HTR-8/SVneo (cell line): ENCODE data around the gene TRPM5.
A peak's percentile ranks its signal among the peaks of the same experiment; 100 is the strongest.

Source experiments
- DNase-seq: peaks from one replicate; pipeline ENCODE4 v3.0.0; 2011; ENCODE audit warnings: low spot score, mixed read lengths; ENCODE audit not compliant: insufficient read length
- FAIRE-seq: peaks from 2 replicates; lab custom pipeline; 2011; peaks lifted over from hg19 to GRCh38; lab: Jason Lieb, UNC

The TRPM5 gene

GRCh38 chr11:2459016-2459725 is 14.9 kb upstream of the TRPM5 start:
- FAIRE-seq, result no peak
- DNase-seq, result no peak

DNA sequence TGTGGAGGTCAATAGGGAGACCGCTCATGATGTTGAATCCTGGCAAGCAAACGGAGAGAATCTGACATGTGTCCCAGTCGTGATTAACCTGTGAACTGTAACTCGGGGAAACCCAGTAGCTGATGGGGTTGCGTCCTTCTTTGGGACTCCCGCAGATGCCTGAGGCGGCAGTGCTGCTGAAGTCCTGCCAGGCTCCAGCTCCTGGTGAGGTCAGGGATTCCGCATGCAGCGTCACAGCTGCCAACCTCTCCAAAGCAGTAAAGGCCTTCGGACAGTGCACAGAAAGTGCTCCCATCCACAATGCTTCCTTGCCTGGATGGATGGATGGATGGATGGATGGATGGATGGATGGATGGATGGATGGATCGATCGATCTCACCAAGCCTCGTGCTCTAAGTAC is 14.0 kb upstream of the TRPM5 start:
- no peak for FAIRE-seq
- no peak for DNase-seq

- no peak for DNase-seq
- no peak for FAIRE-seq
These were observed 9.1 kb upstream of the TRPM5 start for GRCh38 chr11:2453436-2453835.

- FAIRE-seq (no peak), DNase-seq (no peak)
These were observed 8.2 kb upstream of the TRPM5 start for GRCh38 chr11:2452321-2453012.

GRCh38 chr11:2451916-2452315 is 7.6 kb upstream of the TRPM5 start:
- FAIRE-seq (no peak), DNase-seq (no peak)

DNA sequence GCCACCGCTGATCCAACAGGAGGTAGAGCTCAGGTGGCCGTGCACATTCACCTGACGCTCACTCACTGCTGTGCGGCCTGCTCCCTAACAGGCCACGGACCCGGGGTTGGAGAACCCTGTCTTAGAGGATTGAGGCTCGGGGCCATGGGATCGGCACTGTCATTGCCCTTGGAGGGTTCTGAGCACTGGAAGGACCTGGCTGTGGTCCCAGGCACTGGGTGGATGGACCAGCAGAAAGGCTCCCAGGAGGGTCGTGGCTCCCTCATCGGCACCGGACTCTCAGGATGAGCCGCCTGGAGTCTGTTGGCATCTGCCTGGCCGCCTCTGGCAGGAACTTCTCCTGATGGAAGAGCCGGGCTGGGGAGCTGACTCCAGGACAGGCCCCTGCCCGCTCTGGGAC is 7.0 kb upstream of the TRPM5 start:
- no peak for FAIRE-seq
- DNase-seq, result no peak

DNA sequence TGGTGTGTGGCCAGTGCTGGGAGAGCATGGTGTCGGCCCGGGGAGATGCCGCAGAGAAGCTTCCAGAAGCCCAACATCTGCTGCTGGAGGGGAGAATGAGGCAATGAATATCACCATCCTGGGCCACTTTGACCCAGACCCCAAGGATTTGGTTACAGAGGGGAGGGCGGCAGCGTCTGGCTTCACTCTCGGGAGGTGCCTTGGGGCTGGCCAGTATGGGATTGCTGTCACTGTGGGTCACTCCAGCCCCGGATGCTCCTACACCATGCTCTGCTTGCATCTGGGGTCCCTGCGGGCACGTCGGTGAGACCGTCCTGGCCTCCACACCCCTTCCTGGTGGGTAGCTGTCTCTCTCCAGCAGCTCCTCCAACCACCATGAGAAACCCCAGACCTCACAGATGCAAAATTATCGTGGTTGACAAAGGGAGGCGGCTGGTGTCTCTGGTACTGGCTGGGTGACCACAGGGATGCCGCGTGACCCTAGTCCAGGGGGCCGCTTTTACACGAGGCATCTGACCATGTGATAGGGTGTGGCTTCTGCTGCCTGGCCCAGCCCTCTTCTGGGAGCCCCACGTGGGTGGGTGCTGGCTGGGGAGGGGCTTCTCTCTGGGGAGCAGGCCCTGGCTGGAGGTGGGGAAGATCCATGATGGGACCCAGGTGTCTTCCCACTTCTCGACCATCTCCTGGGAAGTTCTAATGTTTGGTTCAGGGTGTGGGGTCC is 6.2 kb upstream of the TRPM5 start:
- DNase-seq (no peak), FAIRE-seq (no peak)

DNA sequence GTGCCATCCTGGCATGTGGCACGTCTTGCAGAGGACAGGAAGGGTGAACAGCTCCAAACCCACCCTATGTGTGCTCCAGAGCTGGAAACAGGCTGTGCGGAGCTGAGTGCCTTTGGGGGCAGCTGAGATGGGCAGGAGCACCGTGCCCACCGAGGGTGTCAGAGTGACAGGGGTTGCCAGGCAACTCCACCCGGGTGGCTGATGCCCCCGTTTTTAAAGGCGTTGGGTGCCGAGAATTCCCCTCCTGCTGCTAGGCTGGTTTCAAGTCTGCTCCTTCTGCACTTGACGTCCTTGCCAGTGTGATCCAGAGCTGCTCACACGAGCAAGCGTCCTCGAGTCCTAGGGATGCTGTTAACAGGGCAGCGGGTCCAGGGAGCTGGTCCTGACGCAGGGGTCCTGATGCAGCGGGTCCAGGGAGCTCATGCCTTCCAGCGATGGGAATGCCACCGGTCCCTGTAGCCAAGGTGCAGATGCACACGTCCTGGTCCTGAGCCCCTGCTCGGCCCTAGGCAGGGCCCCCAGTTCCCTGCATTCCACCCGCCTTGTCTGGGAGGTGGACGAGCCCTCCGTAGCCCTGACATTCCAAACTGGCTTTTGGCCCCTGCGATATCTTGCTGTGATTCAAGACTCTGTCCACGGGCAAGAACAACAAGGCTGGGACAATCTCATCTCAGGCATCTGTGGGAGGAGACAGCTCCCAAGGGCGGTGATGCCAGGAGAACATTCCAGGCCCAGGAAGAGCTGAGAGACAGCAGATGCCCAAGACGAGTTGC is 5.4 kb upstream of the TRPM5 start:
- FAIRE-seq (no peak), DNase-seq (no peak)

DNA sequence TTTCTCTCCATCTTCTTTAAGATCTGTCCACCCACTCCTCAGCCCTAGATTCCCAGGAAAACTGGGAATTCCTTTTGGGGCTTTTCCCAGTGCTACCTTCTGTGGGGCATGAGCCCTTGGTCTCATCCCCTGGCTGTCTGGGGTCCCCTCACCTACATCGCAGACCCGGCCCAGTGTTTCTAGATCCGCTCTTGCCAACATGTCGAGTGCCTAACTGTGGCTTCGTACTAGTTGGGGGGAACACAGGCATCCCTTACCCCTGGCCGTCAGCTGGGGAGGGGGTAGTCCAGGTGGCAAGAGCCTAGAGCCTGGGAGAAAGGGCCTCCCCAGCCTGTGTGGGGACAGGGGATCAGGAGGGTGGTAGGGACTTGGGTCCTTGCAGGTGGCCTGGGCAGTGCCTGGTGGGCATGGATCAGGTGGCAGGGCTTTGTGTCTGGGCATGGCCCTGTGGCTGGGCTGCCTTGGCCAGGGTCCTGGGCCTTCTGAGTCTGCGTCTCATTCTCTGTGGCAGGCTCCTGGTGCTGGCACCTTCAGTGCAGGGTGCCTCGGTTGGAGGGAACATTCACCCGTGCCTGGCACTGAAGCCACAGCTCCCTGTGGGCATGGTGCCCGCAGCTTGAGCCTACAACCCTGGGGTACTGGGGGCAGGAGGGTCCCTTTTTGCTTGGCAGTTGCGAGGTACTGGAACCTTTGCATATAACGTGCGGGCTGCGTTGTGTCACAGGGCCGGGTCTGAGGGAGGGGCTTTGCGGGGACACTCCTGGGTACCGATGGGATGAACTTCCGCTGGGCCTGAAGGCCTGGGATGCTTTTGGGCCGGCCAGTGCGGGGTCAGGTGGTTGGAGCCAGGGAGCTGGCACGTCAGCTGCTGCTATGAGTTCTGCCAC is 4.6 kb upstream of the TRPM5 start:
- FAIRE-seq, result no peak
- no peak for DNase-seq

DNA sequence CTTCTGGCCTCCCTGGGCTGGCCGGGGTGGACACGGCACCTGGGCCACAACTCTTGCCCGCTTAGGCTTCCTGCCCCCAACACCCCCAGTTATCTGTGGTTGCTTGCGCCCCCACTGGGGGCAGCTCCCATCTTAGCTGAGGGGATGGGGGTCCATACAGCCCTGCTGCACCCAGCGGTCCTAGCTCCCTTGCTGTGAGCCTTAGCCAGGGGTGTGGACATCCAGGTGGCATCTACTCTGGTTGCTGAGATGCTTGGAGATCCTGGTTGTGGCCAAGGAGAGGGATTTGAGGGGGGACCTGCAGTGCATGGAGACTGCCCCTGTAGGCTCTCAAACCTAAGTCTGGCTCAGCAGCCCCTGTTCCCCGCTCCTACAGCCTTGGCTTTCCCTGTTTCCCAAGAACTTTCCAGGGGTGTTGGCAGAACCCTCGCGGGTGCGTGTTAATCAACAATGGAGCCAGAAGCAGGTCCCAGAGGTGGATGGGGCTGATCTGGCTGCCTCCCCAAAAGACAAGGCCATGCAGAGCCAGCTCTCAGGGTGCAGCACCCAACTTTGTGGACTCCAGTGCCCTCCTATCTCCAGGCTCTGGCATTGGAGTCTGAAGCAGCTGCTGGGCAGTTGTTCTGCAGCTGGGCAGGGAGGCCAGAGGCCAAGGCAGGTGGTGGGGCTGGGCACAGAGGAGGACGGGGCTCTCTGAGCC is 3.8 kb upstream of the TRPM5 start:
- no peak for FAIRE-seq
- no peak for DNase-seq

DNA sequence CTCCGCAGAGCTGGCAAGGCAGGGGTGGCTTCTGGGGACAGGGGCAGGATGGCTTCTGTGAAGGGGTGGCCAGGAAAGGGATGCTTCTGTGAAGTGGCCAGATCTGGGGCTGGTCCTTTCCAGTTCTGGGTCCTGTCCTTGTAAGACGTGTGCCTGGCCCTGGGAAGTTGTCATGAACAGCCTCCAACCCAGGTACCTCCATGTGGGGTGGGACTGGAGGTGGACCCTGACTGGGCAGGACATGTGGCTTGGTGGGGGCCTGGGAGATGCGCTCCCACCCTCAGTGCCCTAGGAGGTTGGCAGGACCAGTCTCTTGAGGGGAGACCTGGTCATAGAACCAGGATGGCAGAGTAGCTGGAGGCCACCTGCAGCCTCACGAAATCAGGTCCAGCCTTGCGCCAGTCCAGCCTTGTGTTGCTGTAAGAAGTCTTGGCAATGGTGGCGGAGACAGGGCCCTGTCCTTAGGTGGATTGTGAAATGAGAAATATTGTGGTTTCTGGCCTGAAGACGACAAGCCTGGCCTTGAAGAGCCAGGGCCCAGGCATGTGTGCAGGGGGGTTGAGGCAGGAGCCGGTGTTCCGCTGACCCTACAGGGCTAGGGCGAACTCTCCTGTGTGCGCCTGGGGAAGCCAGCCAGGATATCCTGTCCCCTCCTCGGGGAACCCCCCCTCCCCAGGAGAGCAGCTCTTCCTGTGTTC is 3.1 kb upstream of the TRPM5 start:
- no peak for DNase-seq
- FAIRE-seq, result no peak

DNA sequence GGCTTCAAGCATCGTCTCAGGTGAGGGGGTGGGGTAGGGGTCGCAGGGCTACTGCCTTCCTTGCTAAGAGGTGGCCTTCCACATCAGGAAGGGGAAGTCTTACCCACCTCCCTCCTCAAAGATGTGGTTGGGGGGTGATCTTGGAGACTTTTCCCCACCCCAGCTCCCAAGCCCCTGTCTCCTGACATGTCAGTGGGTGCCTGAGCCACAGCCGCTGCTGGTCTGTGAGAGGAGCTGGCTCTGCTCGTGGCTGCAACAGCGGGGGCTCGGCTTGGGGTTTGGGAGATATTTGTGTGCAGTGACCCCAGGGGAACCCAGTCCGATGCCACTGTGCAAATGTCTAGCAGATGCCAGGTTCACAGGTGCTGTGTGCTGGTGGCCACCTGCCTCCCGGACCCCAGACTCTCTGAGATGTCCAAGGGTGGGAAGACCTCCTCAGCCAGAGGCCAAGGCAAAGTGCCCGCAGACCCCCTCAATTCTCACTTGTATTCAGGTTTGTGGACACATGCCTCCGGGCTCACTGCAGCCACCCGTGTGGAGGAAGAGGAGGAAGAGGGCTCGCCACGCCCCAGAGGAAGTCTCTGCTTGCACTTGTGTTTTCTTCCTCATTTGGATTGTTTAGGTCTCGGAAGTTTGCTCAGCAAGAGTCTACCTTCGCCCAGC is 2.4 kb upstream of the TRPM5 start:
- no peak for DNase-seq
- FAIRE-seq, result no peak

- FAIRE-seq, result no peak
- no peak for DNase-seq
These were observed 1.6 kb upstream of the TRPM5 start for GRCh38 chr11:2445746-2446551.

GRCh38 chr11:2444821-2445745 is 769 bp upstream of the TRPM5 start, which contains the start of gene KCNQ1:
Gene KCNQ1, plus strand, starts transcription at chr11:2445008. Its CDS starts 91 bp downstream, at chr11:2445099.
- DNase-seq (peak; percentile 84), FAIRE-seq (peak; percentile 38)

DNA sequence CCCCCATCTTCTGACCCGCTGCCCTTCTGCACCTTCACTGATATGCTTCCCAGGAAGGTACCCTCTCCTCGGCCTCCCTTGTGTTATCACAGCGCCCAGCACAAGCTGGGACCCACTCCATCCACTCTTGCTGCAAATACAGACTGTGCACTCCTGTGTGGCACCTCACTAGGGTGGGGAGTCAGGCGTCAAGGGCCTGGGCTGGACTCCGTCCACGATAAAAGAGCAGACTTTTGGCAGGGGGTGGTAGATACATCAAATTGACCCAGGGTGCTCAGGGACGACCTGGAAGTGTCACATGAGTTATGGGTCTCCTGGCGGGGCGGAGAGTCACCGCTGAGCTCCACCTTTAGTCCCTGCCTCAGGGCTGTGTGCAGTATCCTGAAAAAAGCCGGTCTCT is 908 bp downstream of the TRPM5 start:
- FAIRE-seq, result no peak

DNA sequence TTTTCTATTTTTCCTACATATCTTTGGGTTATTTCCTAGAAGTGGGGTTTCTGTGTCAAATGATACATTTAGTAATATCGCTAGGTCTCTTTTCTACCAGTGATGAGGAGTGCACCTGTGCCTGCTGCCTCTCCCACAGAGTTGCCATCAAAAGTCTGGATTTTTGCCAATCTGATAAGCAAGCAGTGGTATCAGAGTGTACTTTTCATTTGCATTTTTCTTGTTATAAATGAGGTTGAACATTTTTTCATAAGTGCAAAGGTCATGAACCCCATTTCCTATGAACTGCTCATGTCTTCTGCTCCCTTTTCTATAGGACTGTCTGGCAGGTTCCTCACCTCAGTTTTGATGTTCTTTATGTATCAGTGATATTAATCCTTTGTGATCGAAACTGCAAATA is 1.7 kb downstream of the TRPM5 start:
- no peak for FAIRE-seq

More for the DNA sequence above, 908 bp downstream of the TRPM5 start:
- no peak for DNase-seq

More for the DNA sequence above, 1.7 kb downstream of the TRPM5 start:
- DNase-seq, result no peak
